Mesodermal cell (in vitro differentiated cells): Measurements from ENCODE around the gene CDK9.

ENCODE experiments used
- H3K27ac ChIP-seq: 2 replicates; pipeline ENCODE4 v1.7.0; 2013; ENCODE audit warnings: mild to moderate bottlenecking, low read depth, low read length, moderate library complexity; ENCODE audit not compliant: severe bottlenecking
- H3K36me3 ChIP-seq: 2 replicates; pipeline ENCODE4 v1.7.1; 2013; ENCODE audit warnings: mild to moderate bottlenecking, low read length, moderate library complexity; ENCODE audit not compliant: control insufficient read depth, insufficient read depth
- H3K4me1 ChIP-seq: one replicate; pipeline ENCODE4 v1.7.1; 2013; ENCODE audit warnings: mild to moderate bottlenecking, low read length; ENCODE audit not compliant: insufficient read depth, control insufficient read depth, poor library complexity, severe bottlenecking
- H3K4me3 ChIP-seq: 2 replicates; pipeline ENCODE4 v1.7.0; 2013; ENCODE audit warnings: low read length, control low read depth, mild to moderate bottlenecking; ENCODE audit not compliant: insufficient read depth, poor library complexity, severe bottlenecking; ENCODE audit errors: extremely low read depth
- H3K9me3 ChIP-seq: 2 replicates; pipeline ENCODE4 v1.7.1; 2013; ENCODE audit warnings: mild to moderate bottlenecking, low read length, moderate library complexity; ENCODE audit not compliant: control insufficient read depth
- WGBS, 2 experiments: methylation state at CpG; one replicate each; pipeline ENCODE4 v1.1.5; 2013; ENCODE audit warnings: missing lambda C conversion rate in 2 of 2; ENCODE audit not compliant: insufficient coverage in 2 of 2; 5-methylcytosine and 5-hydroxymethylcytosine counted together

The CDK9 gene

DNA sequence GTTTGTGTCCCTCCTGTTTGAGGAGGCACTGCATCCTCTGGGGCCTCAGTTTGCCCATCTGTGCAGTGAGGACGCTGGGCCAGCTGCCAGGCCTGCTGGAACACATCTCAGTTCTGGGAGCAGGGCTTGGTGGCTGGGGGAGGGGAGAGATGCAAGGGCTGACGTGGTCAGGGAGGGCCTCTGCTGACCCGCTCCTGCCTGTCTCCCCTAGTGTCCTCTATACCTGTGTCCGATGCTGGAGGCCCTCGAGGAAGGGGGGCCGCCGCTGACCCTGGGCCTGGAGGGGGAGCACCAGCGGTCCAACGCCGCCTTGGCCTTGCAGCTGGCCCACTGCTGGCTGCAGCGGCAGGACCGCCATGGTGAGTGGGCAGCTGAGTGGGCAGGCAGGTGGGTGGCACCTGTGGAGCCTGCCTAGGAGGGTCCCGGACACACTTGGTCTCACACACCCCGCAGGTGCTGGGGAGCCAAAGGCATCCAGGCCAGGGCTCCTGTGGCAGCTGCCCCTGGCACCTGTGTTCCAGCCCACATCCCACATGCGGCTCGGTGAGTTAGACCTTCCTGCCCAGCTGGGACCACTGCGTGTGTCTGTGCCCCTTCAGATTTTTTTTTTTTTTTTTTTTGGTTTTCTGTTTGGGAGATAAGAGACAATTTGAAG, 22.6 kb downstream of the CDK9 start:
- Histone ChIP-seq H3K4me1 (no peaks in the 10 kb centered on the region), H3K36me3 (peaks cover 69% of the 10 kb centered on the region), H3K4me3 (no peak overlapping the region), H3K9me3 (no peaks in the 10 kb centered on the region), H3K27ac (no peak overlapping the region)
- 96 to 97% methylated on average over 10 to 14 of the region's 17 CpGs for WGBS, 2 experiments

DNA sequence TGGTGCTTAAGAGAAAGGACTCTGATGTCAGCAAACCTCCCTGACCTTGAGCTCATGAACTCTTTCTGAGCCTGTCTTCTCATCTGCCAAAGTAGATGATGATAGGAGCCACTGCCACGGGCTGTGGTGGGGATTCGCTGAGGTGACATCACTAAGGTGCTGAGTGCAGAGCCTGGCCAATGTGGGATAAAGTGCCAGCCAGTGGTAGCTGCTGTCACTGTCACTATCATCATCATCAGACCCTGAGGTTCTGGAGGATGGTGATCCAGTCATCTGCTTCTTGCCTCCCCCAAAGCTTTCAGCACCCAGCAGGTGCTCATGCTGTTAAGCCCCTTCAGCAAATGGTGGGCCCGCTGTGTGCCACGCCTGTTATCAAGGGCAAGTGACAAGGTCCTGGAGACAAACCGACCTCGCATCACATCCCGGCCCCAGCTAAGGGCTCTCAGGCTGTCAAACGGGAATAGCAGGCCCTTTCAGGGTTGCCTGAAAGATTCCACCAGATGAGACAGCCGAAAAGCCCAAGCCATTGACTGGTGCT, 23.2 kb downstream of the CDK9 start:
- H3K36me3 ChIP-seq: peaks cover 74% of the 10 kb centered on the region
- 82% methylated on average over 7 to 8 of the region's 9 CpGs for WGBS, 2 experiments

DNA sequence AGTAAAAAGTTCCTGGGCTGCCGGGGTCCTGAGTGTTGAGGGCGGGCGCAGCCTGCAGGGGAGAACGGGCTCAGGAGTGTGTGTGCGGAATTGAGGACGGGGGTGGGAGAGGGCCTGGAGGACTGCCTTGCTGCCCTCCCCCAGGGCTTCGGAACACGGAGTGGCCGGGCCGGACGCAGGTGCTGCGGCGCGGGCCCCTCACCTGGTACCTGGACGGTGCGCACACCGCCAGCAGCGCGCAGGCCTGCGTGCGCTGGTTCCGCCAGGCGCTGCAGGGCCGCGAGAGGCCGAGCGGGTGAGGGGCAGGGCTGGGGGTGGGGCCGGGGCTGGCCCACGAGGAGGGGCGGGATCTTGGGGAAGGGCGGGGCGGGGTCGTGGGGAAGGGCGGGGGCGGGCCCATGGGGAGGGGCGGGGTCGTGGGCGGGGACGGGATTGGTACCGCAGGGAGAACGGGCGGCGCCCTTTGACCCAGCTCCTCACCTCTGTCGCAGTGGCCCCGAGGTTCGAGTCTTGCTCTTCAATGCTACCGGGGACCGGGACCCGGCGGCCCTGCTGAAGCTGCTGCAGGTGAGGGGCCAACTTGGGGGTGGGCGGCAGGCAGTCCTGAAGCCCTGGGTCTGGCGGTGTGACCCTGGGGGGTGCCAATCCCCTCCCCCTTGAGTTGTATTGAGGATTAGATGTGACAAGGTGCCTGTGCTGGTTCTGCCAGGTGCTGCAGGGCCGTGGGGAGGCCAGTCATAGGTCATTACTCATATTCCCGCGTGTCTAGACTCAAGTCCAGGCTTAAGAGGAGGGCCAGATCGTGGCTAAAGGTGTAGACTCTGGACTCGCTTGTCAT, 23.9 kb downstream of the CDK9 start:
- 45 to 46% methylated on average over 24 to 27 of the region's 57 CpGs for WGBS, 2 experiments
- no peak overlapping the region for H3K4me3 ChIP-seq

More for the DNA sequence above, 23.2 kb downstream of the CDK9 start:
- no peaks in the 10 kb centered on the region for H3K9me3 ChIP-seq
- H3K27ac ChIP-seq: no peak overlapping the region
- H3K4me1 ChIP-seq: no peaks in the 10 kb centered on the region
- no peak overlapping the region for H3K4me3 ChIP-seq

DNA sequence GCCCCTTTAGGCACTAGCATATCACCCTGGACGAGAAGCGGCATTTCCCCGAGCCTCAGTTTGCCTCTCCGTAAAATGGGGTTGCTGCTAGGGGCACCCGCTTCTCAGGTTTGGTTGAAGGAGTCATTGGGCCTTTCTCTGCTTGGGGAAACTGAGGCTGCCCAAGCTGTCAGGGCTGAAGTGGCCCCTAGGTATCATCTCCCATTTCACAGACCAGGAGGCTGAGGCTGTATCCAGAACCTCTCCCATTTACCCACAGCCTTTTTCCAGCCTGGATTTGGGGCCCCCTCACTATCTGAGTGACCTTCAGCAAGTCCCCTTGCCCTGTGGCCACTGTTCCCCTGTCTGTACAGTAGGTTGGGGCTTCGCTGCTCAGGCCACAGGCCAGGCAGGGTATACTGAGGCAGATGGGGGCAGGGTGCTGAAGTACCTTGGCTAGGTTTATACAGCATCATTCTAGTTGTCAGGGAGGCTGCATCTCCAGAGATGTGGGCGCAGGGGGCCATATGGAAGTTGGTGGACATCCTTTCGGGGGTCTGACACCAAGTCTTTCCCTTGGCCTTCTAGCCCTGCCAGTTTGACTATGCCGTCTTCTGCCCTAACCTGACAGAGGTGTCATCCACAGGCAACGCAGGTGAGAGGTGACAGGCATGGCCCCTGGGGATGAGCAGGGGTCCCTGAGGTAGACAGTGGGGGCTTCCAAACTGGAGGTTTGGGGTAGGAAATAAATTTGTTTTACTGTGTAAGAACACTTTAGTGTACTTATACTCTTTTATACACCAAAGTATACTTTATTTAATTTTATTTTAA, 24.7 kb downstream of the CDK9 start:
- H3K4me1 ChIP-seq: no peaks in the 10 kb centered on the region
- H3K27ac ChIP-seq: no peak overlapping the region
- peaks cover 70% of the 10 kb centered on the region for H3K36me3 ChIP-seq
- 95% methylated on average over 6 to 8 of the region's 10 CpGs for WGBS, 2 experiments
- H3K4me3 ChIP-seq: no peak overlapping the region
- no peaks in the 10 kb centered on the region for H3K9me3 ChIP-seq

More for the DNA sequence above, 23.9 kb downstream of the CDK9 start:
- Histone ChIP-seq H3K4me1 (no peaks in the 10 kb centered on the region), H3K9me3 (no peaks in the 10 kb centered on the region), H3K27ac (no peak overlapping the region), H3K36me3 (peaks cover 74% of the 10 kb centered on the region)

DNA sequence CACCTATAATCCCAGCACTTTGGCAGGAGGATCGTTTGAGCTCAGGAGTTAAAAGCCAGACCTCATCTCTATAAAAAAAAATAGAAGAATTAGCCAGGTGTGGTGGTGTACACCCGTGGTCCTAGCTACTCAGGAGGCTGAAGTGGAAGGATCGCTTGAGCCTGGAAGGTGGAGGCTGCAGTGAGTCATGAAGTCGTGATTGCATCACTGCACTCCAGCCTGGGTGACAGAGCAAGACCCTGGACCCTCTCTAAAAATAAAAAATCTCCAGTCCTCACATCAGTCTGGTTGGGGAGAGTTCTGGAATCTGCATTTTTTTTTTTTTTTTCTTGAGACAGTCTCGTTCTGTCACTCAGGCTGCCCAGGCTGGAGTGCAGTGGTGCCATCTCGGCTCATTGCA, 26.2 kb downstream of the CDK9 start:
- Histone ChIP-seq H3K9me3 (no peaks in the 10 kb centered on the region), H3K27ac (no peak overlapping the region), H3K36me3 (peaks cover 60% of the 10 kb centered on the region), H3K4me3 (no peak overlapping the region), H3K4me1 (no peaks in the 10 kb centered on the region)
- 100% methylated on average over 3 to 4 of the region's 6 CpGs for WGBS, 2 experiments

DNA sequence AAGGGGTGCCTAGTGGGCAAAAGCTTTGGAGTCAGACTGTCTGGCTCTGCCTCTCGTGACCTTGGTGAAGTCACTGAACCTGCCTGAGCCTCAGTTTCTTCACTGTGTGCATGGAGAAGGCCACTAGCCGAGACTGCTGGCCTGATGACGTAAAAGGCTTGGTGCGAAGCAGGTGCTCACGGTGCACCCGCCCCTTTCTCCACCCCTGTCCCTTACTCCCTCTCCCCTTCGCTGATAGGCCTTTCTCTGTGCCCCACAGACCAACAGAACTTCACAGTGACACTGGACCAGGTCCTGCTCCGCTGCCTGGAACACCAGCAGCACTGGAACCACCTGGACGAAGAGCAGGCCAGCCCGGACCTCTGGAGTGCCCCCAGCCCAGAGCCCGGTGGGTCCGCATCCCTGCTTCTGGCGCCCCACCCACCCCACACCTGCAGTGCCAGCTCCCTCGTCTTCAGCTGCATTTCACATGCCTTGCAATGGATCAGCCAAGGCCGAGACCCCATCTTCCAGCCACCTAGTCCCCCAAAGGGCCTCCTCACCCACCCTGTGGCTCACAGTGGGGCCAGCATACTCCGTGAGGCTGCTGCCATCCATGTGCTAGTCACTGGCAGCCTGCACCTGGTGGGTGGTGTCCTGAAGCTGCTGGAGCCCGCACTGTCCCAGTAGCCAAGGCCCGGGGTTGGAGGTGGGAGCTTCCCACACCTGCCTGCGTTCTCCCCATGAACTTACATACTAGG, 27.3 kb downstream of the CDK9 start:
- Histone ChIP-seq H3K4me3 (no peak overlapping the region), H3K36me3 (peaks cover 54% of the 10 kb centered on the region), H3K9me3 (no peaks in the 10 kb centered on the region), H3K4me1 (no peaks in the 10 kb centered on the region), H3K27ac (no peak overlapping the region)
- 96 to 97% methylated on average over 16 to 19 of the region's 19 CpGs for WGBS, 2 experiments

DNA sequence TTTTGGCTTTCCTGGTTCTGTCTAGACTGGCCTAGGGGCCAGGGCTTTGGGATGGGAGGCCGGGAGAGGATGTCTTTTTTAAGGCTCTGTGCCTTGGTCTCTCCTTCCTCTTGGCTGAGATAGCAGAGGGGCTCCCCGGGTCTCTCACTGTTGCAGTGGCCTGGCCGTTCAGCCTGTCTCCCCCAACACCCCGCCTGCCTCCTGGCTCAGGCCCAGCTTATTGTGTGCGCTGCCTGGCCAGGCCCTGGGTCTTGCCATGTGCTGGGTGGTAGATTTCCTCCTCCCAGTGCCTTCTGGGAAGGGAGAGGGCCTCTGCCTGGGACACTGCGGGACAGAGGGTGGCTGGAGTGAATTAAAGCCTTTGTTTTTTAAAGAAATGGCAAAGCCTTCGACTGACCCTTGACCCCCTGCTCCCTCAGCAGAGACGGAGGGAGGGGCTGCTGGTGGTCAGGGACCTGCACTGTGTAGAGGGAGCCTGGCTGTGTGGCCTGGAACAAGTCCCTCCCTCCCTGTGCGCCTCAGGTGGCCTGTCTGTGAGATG, 27.9 kb downstream of the CDK9 start:
- H3K27ac ChIP-seq: no peak overlapping the region
- no peaks in the 10 kb centered on the region for H3K4me1 ChIP-seq
- no peak overlapping the region for H3K4me3 ChIP-seq
- no peaks in the 10 kb centered on the region for H3K9me3 ChIP-seq
- peaks cover 51% of the 10 kb centered on the region for H3K36me3 ChIP-seq
- WGBS, 2 experiments: 91 to 97% methylated on average over 5 to 6 of the region's 9 CpGs

DNA sequence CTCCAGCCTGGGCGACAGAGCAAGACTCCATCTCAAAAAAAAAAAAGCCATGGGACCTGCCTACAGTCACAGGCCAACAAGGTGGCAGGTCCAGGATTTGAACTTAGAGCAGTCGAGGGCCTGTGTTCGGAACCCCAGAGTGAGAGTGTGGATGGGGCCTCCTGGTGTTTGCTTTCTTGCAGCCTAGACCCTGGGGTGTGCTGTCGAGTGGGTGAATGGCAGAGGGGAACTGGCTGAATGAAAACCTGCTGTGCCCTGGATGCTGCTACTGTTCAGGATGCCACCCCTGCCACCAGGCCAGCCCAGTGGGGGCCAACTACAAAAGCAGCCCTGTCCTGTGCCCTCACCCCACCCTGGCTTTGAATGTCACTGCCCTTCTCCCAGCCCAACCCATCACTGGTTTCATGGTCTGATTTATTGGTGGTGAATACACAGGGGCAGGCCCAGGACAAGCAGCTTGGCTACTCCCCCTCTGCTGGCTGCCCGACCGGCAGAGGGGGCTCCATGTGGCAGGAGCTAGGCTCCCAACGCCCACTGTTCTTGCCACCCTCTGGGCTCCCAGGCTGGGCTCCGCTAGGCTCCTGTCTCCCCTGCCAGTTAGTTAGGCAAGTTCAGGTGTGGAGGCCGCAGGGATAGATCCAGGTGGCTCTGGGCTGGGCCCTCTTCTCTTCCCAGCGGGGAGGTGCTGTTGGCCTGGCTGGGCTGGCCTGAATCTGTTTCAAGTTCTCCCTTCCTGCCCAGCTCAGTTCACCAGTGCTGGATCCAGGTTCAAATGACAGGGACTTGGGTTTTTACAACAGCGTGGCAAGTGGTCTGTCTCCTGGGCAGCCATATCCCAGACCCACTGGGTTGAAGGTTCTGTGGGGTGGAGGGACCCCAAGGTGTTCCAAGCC, 29.0 kb downstream of the CDK9 start:
- H3K4me1 ChIP-seq: no peaks in the 10 kb centered on the region
- H3K36me3 ChIP-seq: peaks cover 58% of the 10 kb centered on the region
- no peaks in the 10 kb centered on the region for H3K9me3 ChIP-seq
- H3K27ac ChIP-seq: no peak overlapping the region
- 94 to 99% methylated on average over 9 of the region's 11 CpGs for WGBS, 2 experiments
- no peak overlapping the region for H3K4me3 ChIP-seq

DNA sequence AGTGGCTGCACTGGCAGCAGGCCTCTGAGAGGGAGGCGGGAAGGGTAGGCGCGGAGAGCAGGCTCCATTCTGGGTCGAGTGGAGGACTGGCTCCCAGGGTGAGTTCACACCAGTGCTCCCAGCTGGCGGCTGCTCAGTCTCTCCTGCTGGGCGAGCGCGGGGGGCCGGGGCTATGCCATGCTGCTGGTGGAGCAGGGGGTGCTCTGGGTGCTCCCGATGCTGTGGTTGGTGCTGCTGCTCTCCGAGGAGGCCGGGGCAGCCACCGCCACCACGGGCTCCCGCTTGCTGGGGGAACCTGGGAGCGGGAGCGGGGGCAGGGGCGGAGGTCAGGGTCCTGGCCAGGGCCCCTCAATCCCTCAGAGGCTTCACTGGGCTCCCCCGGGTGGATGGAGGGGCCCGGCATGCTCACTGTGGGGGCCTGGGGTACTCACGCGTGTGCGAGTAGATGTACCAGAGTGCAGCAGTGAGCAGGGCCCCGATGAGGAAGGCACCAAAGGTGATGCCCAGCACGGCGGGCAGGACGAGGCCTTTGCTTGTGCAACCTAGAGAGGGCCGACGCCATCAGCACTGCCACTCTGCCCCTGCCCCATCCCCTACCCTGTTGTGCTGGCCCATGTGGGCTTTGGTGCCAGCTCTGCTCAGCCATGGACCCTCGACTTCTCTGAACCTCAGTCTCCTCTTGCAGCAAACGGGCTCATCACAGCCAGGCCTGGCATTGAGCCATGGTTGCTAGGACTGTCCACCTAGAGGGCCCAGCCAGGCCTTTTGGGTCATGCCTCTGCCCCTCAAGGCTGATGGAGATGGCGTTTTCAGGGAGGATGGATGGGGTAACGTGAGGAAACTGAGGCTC, 29.9 kb downstream of the CDK9 start:
- H3K36me3 ChIP-seq: peaks cover 52% of the 10 kb centered on the region
- H3K27ac ChIP-seq: no peak overlapping the region
- no peaks in the 10 kb centered on the region for H3K9me3 ChIP-seq
- 95 to 97% methylated on average over 32 to 33 of the region's 33 CpGs for WGBS, 2 experiments
- no peaks in the 10 kb centered on the region for H3K4me1 ChIP-seq
- H3K4me3 ChIP-seq: no peak overlapping the region
